Measurements from ENCODE around the gene PPP1R7.

Gene PPP1R7

GRCh38 chr2:241163601-241164118 lies 13.4 kb downstream of the PPP1R7 start:
- H3K4me3 ChIP-seq (ENCODE audit: low read depth, low read length): no peak overlapping the region
- DNase-seq (ENCODE audit: low read depth): peak; percentile 53
- TF ChIP-seq CTCF (IDR thresholded peaks at IDR 0.05; ENCODE audit: low read depth, low read length) (no peak), POLR2A (IDR thresholded peaks at IDR 0.05; ENCODE audit: extremely low read depth, insufficient read length) (no peak), MYC (IDR thresholded peaks at IDR 0.05; ENCODE audit: low read depth, low read length) (no peak), MAX (IDR thresholded peaks at IDR 0.05; ENCODE audit: low read depth, low read length) (no peak)

DNA sequence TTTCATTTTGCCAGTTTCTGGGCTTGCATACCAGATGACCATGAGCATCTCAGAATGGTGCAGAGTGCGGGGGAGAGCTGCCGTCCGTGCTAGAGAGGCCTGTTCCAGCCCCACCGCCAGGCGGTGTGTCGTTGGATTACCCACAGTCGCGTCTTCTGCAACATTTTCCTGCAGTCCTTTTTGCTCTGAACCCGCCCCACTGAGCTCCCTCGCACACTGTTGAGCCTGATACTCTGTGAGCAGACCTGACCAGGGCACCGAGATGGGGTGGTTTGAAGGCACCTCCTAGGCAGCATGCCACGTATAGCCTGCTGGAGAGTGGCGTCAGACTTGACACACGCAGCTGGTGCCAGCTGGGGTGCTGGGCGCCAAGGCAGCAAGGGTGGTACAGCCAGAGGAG lies 18.1 kb downstream of the PPP1R7 start:
- no peak overlapping the region for H3K4me3 ChIP-seq (ENCODE audit: low read depth, low read length)
- TF ChIP-seq CTCF (IDR thresholded peaks at IDR 0.05; ENCODE audit: low read depth, low read length) (no peak), MAX (IDR thresholded peaks at IDR 0.05; ENCODE audit: low read depth, low read length) (no peak), POLR2A (IDR thresholded peaks at IDR 0.05; ENCODE audit: extremely low read depth, insufficient read length) (no peak), MYC (IDR thresholded peaks at IDR 0.05; ENCODE audit: low read depth, low read length) (no peak)

DNA sequence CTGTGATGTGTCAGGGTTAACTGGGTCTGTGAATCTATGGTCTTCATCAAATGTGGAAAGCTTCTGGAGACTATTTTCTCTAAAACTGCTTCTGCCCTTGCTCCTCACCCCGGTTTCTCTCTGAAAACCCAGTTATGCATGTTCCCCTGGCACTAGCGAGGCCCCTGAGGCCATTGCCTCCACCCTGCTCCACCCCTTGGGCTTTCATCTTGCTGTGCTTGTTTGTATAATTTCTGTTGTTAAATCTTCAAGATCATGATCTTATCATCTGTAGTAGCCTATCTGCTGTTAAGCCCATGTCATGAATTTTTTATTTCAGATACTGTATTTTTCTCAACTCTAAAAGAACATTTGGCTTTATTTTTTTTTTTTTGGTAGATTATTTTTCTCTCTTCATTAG lies 23.3 kb downstream of the PPP1R7 start:
- no peak overlapping the region for H3K4me3 ChIP-seq (ENCODE audit: low read depth, low read length)
- DNase-seq (ENCODE audit: low read depth): no peak
- TF ChIP-seq CTCF (IDR thresholded peaks at IDR 0.05; ENCODE audit: low read depth, low read length) (no peak), MYC (IDR thresholded peaks at IDR 0.05; ENCODE audit: low read depth, low read length) (no peak), MAX (IDR thresholded peaks at IDR 0.05; ENCODE audit: low read depth, low read length) (no peak), POLR2A (IDR thresholded peaks at IDR 0.05; ENCODE audit: extremely low read depth, insufficient read length) (no peak)

More for the DNA sequence above, 18.1 kb downstream of the PPP1R7 start:
- DNase-seq (ENCODE audit: low read depth): no peak

DNA sequence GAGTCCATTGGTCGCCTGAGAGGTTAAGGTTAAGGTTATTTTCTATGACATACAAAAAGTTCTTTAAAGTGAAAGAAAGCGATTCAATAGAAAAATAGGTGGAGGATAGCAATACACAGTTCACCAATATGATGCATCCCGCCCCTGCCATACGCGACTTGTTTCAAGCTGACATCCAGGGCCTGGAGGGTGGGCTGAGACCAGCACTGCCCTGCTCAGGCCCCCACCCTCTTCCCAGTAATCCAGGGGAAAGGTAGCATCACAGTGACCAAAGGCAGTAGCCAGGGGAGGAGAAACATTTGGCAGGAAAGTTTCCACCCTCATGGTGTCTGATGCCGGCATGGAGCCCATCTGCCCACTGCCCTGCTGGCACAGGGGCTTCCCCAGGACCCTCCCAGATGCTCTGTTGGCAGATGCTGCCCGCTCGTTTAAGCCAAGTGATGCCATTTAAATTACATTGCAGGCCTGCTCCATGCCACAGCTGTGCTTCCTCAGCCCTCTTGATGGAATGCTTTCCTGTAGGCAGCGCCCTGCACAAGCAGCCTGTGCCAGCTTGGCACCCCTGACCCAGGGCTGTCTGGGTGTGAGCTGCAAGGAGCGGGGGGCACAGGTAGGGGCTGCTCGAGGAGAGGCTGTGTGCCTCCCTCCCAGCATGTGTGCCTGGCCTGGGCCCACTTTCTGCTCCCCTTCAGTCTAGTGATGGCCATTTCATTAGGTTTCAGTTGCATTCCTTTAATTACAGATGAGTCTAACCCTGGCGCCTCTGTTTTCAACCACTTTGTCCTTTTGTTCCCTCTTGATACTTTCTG lies 27.5 kb downstream of the PPP1R7 start:
- TF ChIP-seq MAX (IDR thresholded peaks at IDR 0.05; ENCODE audit: low read depth, low read length) (no peak), CTCF (IDR thresholded peaks at IDR 0.05; ENCODE audit: low read depth, low read length) (no peak)
- DNase-seq (ENCODE audit: low read depth): no peak
- no peak overlapping the region for H3K4me3 ChIP-seq (ENCODE audit: low read depth, low read length)

DNA sequence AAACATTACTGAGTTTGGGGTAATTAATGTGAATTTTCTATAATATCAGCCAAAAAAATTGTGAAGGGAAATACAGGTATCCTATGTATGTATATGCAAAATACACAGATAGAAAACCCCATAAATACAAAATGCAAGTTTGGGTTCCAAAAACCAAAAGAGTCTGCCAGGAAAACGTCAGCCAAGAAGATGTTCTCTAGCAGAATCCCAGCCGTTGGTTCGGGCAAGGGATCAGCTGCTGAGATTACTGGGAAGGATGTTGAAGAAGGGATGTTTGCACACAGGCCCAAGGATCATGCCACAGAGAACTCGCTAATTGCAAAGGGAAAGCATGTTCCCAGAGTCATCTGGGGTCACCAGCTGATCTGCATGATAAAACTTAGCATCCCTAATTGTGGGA lies 28.7 kb downstream of the PPP1R7 start:
- H3K4me3 ChIP-seq (ENCODE audit: low read depth, low read length): no peak overlapping the region
- TF ChIP-seq CTCF (IDR thresholded peaks at IDR 0.05; ENCODE audit: low read depth, low read length) (no peak), POLR2A (IDR thresholded peaks at IDR 0.05; ENCODE audit: extremely low read depth, insufficient read length) (no peak), MYC (IDR thresholded peaks at IDR 0.05; ENCODE audit: low read depth, low read length) (no peak), MAX (IDR thresholded peaks at IDR 0.05; ENCODE audit: low read depth, low read length) (no peak)
- DNase-seq (ENCODE audit: low read depth): no peak

Measured in NB4 (cell line).